ENCODE data around the gene ETV2.
"Not testable (repeated sequence)": the region's sequence is repeated elsewhere in the genome, so short reads cannot be mapped to it uniquely, and the experiment has no call there.

ETV2 gene

DNA sequence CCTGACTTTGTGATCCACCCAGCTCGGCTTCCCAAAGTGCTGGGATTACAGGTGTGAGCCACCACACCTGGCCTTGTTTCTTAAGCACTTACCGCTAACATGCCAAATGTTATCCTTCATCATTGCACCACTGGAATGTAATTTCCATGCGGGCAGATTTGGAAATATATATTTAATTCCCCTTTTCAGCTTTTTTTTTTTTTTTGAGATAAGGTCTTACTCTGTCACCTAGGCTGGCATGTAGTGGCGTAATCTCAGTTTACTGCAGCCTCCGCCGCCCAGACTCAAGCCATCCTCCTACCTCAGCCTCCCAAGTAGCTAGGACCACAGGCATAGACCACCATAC is 20.4 kb downstream of the ETV2 start:
- DNase-seq = no peak

DNA sequence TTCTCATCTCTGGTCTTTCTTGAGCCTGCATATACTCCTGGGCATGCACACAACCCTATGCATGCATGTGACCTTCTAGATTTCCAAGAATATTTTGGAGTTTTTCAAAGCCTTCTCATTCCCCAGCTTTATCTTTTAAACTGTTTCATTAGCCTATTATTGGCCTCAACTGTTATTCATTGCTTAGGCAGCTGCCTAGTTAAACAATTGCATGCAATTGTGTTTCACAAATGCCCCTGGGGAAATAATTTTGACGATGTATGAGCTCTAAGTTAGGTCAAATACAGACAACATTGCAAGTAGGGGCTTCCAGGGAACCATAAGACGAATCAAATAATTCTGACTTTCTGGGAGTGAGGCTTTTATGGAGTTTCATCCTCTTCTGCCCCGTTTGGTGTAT is 22.4 kb downstream of the ETV2 start:
- DNase-seq = no peak

DNA sequence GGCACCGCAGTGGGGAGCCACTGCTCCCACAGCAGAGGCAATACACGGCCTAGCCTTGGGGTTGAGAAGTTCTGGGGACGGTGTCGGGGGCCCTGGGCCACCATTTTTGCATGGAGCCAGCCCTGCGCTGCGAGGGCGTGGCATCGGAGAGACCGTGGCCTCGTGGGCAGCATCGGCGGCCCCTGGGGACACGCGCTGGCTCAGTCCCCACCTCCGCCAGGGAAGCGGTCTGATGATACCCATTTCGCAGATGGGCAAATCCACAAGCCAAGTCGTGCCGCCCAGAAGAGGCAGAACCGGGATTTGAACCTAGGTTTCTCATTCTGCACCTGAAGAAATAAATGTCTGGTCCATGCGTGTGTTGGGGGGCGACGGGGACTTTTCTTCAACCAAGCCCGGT is 23.6 kb downstream of the ETV2 start:
- no peak for DNase-seq

DNA sequence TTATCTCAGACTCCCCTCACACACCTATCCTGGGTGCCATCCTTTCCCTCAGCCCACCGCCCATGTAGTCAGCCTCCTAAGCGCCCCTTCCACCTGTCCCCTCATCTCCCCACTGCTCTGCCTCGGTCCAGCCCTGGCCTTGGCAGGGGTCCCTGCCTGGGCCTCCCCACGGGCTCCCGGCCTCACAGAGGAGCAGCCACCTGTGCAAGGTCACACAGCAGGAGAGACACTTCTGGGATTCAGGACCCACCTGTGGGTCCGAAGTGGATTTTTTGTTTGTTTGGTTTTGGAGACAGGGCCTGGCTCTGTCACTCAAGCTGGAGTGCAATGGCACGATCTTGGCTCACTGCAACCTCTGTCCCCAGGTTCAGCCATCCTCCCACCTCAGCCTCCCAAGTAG is 24.1 kb downstream of the ETV2 start:
- no peak for DNase-seq

DNA sequence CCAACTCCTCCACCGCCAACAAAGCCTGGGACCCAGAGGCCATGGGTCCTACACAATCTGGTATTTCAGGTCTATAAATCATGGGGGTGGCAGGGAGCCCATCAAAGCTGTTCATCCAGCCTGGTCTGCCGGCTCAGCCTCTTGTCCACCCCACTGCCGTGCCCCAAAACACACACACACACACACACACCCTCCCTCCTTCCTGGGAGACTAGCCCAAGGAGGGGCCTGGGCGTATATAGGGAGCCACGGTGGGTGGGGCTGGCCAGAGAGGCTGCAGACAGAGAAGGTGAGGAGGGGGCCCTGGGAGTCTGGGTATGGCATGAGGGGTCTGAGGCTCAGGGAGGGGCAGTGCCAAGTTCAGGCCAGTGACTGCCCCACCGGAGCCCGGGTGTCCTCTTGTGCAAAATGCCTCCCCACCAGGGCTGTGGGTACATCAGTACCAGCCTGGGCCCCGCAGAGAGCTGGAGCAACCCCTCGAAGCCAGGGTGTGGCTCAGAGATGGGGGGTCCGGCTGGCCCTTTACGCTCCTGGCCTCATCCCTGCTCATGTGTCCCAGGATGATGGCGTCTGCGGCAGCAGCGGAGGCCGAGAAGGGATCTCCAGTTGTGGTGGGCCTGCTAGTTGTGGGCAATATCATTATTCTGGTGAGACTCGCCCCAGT is 24.8 kb downstream of the ETV2 start, which contains the start of gene UPK1A:
UPK1A (plus strand) TSS at position 267 of the 663 bp plus-strand sequence; CDS start at position 563, 296 bp downstream.
- DNase-seq = no peak

DNA sequence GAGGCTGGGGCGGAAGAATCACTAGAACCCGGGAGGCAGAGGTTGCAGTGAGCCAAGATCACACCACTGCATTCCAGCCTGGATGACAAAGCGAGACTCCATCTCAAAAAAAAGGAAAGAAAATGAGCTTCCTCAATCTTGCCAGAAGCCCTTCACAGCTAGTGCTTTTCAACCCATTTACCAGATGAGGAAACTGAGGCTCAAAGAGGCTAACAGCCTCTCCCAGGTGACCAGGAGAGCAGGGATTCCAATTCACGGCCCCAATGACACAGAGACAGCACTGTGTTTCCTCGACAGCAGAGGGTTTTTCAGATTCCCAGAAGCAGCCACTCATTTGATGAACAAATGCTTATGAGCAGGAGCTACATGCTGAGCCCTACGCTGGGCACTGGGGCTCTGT is 28.0 kb downstream of the ETV2 start:
- DNase-seq = no peak

DNA sequence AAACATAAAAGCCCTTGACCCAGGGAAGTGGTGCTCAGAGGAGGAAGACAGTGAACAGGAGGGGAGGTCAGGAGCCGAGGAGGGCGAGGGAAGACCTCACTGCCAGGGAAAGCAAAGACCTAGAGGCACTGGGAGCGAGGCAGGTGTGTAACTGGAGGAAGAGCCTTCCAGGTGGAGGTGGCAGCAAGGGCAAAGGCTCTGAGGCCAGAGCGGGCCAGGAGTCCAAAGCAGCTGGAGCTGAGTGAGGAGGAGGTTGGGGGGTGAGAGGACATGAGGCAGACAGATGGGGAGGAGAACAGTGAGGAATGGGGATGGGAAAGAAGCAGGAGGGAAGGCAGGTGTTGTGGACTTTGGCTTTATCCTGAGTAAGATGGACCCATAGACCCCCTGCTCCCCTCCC is 28.4 kb downstream of the ETV2 start:
- DNase-seq = no peak

DNA sequence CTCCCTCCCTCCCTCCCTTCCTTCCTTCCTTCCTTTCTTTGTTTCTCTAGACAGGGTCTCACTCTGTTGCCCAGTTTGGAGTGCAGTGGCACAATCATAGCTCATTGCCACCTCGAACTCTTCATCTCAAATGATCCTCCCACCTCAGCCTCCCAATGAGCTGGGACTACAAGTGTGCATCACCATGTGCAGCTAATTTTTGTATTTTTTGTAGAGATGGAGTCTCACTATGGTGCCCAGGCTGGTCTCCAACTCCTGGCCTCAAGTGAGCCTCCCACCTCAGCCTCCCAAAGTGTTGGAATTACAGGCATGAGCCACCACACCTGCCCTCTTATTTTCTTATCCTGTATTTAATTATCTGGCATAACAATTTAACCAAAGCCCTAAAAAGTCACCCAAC is 29.1 kb downstream of the ETV2 start:
- DNase-seq = no peak

DNA sequence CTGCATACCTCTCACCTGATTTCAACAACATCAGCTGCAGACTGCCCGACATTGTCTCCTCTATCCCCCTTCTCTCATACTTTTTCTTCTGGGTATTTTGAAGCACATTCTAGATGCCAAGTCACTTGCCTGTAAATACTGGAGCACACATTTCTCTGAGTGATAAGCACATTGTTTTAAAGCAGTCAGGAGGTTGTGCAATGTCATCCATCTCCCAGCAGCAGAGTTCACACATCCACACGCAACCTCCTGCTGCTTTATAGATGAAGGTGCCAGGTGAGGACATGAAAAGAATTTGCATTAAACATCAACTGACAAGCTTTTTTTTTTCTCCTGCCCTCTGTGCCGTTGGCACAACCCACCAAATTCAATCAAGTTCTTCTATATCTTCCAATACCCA is 30.3 kb downstream of the ETV2 start:
- DNase-seq = no peak

DNA sequence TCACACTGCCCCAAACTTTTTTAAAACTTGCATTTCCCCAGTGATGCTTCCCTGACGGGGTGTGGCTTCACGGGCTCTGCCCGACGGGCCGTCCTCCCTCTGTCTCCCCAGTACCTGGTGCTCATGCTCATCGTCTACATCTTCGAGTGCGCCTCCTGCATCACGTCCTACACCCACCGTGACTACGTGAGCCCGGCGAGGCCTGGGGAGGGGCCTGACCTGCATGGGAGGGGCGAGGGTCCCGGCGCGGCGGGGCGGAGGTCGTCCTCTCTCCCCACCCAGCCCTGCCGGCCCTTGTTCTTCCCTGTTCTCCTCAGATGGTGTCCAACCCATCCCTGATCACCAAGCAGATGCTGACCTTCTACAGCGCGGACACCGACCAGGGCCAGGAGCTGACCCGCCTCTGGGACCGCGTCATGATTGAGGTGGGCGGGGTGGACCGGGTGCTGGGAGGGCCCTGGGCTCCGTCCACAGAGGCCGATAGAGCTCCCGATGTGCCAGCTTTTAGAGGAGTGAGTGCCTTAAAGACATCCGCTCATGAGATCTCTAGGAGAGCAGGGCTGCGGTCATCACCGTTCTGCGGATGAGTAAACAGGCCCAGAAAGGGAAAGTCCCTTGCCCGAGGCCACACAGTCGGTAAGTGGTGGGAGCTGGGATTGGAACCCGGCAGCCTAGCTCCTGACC is 31.7 kb downstream of the ETV2 start:
- peak; percentile 68 for DNase-seq

DNA sequence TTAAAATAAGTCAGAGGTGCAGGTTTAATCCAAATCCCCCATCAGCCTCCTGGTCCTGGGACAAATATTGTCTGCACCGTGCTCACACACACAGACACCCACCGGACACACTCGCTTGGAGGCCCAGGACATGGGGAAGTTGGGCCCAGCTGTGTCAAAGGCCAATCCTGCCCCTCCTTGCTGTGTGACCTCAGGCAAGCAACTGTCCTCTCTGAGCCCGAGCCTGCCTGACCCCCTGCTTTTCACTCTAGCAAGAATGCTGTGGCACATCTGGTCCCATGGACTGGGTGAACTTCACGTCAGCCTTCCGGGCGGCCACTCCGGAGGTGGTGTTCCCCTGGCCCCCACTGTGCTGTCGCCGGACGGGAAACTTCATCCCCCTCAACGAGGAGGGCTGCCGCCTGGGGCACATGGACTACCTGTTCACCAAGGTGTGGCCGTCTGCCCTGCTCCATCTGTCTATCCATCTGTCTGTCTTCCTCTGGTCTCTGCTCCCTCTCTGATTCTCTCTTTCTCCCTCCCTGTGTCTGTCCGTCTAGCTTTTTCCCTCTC is 34.1 kb downstream of the ETV2 start:
- DNase-seq = no peak

DNA sequence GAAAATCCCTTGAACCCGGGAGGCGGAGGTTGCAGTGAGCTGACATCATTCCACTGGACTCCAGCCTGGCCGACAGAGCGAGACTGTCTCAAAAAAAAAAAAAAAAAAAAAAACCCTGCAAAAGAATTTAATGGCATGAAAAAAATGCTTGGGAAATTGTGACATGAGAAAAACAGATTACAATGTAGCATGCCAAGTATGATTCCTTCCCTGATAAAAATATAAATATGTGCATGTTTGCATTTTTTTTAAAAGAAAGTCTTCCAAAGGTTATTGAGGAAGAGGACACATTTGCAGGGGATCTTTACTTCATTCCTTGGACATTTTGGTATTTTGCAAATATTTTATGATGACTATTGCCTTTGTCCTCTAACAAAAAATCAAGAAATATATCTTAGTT is 48.3 kb downstream of the ETV2 start:
- DNase-seq = no peak

DNA sequence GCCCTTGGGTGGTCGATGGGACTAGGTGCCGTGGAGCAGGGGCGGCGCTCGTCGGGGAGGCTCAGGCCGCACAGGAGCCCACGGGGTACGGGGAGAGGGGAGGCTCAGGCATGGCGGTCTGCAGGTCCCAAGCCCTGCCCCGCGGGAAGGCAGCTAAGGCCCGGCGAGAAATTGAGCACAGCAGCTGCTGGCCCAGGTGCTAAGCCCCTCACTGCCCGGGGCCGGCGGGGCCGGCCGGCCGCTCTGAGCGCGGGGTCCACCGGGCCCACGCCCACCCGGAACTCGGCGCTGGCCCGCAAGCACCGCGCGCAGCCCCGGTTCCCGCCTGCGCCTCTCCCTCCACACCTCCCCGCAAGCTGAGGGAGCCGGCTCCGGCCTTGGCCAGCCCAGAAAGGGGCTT is 49.6 kb downstream of the ETV2 start:
- DNase-seq = not testable (repeated sequence)

DNA sequence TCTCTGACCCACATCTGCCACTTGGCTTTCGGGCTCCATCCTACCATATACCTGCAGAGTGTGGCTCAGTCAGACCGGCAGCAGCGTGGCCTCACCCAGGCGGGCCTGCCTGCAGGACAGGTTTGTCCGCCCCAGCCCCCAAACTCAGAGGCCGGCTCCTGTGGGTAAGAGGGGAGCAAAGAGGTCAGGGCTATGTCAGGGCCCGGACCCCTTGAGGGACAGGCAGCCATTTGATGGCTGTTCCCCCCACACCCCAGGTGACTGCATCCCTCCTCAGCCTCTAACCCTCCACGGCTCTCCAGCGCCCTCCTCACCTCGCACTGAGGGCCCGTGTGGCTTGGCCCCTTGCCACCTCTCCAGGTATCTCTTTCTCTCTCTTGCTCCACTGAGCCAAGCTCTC is 50.5 kb downstream of the ETV2 start:
- DNase-seq = no peak

DNA sequence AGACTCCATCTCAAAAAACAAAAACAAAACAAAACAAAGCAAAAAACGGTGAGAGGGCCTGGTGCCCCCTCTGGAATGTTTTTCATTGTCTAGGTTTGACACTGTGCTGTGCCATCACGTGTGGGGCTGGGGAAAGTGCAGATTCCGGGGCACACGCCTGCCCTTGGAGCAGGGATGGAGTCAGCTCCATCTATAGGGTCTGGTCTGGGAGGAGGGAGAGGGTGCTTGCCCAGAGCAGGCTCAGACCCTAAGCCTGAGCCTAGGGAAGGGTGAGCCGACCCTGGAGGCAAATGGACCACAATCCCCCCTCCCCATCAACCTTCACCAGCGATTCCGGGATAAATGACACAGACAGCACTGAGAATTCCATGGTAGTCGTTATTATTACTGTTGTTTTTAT is 51.9 kb downstream of the ETV2 start:
- no peak for DNase-seq

DNA sequence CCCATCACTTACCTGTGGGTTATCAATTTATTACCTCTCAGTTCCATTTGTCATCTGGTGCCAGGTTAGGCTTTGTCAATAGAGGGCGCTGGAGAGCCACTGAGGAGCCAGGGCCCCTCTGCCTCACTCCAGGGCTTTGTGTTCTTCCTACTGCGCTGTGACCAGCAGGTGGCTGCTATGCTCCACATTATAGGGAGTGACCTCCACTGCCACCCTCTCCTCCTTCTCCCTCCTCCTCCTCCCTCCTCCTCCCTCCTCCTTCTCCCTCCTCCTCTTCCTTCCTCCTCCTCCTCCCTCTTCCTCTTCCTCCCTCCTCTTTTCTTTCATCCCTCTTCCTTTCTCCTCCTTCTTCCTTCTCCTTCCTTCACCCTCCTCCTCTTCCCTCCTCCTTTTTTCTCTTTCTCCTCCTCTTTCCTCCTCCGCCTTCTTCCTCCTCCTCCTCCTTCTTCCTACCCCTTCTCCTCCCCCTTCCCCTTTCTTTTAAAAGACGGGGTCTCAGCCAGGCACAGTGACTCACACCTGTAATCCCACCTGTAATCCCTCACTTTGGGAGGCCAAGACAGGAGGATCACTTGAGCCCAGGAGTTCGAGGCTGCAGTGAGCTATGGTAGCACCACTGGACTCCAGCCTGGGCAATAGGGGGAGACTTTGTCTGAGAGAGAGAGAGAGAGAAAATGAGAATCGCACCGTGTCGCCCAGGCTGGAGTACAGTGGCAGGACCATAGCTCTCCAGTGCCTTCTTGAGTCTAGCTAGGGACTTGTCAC is 52.5 kb downstream of the ETV2 start:
- peak; percentile 91 for DNase-seq

Measured in stimulated activated CD4-positive, alpha-beta T cell treated with anti-CD3 and anti-CD28 coated beads, Interleukin-1b, Interleukin-23, amount 100 ng/mL, for 48 hours (primary cell).